ENCODE measurements around the gene CACNA1S. TPM values are rescaled to one million over a fixed set of nuclear protein-coding genes. Genes with fewer than 3 reads are reported as not detected.

CACNA1S gene
- total and polyA plus RNA-seq, 2 of the 4 experiments (the other 2 are of a cell fraction), result not detected

DNA sequence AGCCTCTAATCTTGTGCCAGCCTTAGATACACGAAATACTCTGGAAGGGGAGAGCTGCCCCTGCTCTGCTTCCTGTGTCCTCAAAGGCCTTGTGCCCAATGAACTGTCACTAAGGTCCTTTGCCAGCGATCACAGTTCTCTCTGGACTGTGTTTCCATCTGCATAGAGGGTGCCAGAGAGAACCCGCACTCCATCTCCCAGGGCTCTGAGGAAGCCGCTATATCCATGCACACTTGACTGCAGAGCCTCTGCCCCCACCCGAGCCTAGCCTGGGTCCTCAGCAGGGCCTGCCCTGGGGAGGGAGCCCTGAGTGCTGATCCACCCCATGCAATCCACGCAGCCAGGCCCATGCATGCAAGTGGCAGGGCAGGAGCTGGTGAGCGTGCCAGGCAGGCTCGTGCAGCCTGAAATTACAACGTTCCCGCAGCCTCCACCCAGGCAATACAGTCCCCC is 58.1 kb downstream of the CACNA1S start:
- no peak overlapping the region for H3K27ac ChIP-seq (ENCODE audit: insufficient read depth, low read length)
- no peak overlapping the region for H4K91ac ChIP-seq (ENCODE audit: insufficient read depth, low read depth, low read length)
- H4K20me1 ChIP-seq (ENCODE audit: insufficient read depth, low read length), result no peaks in the 10 kb centered on the region
- H2AK9ac ChIP-seq (replicated peaks; ENCODE audit: low read depth, low read length, poor library complexity), result no peak overlapping the region
- H3K4me3 ChIP-seq (ENCODE audit: insufficient read depth, low read depth, low read length), result no peak overlapping the region
- no peaks in the 10 kb centered on the region for H3K9me3 ChIP-seq (ENCODE audit: control insufficient read depth, insufficient read depth, low read length)
- ATAC-seq (ENCODE audit: low read depth) (no peak), DNase-seq (no peak)
- H2AK5ac ChIP-seq (ENCODE audit: low read depth, low read length), result no peak overlapping the region
- H3K9me1 ChIP-seq (ENCODE audit: insufficient read depth, low read length), result no peaks in the 10 kb centered on the region
- H3K4me1 ChIP-seq (ENCODE audit: control insufficient read depth, insufficient read depth, low read length), result no peaks in the 10 kb centered on the region
- H2BK15ac ChIP-seq (ENCODE audit: low read depth, low read length), result no peak overlapping the region
- peak overlapping the region; percentile 14 for H2AFZ ChIP-seq (replicated peaks; ENCODE audit: low read length, poor library complexity)
- H3K4ac ChIP-seq (ENCODE audit: low read depth, low read length), result no peak overlapping the region
- ChIA-PET CTCF (no interaction called here), POLR2A (ENCODE audit: unreplicated experiment) (no interaction called here)
- in situ Hi-C loops (cut with MboI; ENCODE audit: low sequenced_read_pairs), result no loop called here
- H3K4me2 ChIP-seq (ENCODE audit: low read depth, low read length), result no peak overlapping the region
- peaks cover 85% of the 10 kb centered on the region for H3K27me3 ChIP-seq (ENCODE audit: control insufficient read depth, insufficient read depth, low read length)
- no TSS peak for BruUV-seq (replicated peaks)
- no peak overlapping the region for H2BK5ac ChIP-seq (ENCODE audit: low read depth, low read length, poor library complexity, severe bottlenecking)
- H3K36me3 ChIP-seq (ENCODE audit: control insufficient read depth, insufficient read depth, low read length), result no peaks in the 10 kb centered on the region
- H3K18ac ChIP-seq (ENCODE audit: low read depth, low read length), result no peak overlapping the region
- no peak overlapping the region for H3K9ac ChIP-seq (ENCODE audit: low read depth, low read length)
- WGBS, 2 experiments (ENCODE audit: extremely low coverage in 2 of 2, insufficient read length in 1 of 2), result 36% methylated on average over 4 of the region's 10 CpGs; no CpG with 5 or more reads in 1 of the 2 experiments
- H2BK20ac ChIP-seq (ENCODE audit: low read depth, low read length), result no peak overlapping the region
- dilution Hi-C loops (cut with HindIII; ENCODE audit: low sequenced_read_pairs, unreplicated experiment), result no loop called here
- no peak overlapping the region for H3K14ac ChIP-seq (replicated peaks; ENCODE audit: low read depth, low read length)
- no peak overlapping the region for H3K23ac ChIP-seq (ENCODE audit: low read depth, low read length)
- no peak overlapping the region for H4K8ac ChIP-seq (ENCODE audit: low read depth in 2 of 2, low read length in 2 of 2)
- TF ChIP-seq CEBPB (IDR thresholded peaks at IDR 0.05; ENCODE audit: low read depth, low read length) (no peak), MAFK (IDR thresholded peaks at IDR 0.05; ENCODE audit: low read depth, low read length) (no peak), MAZ (IDR thresholded peaks at IDR 0.05; ENCODE audit: borderline replicate concordance, low read depth, low read length) (no peak), USF2 (IDR thresholded peaks at IDR 0.05; ENCODE audit: low read depth, low read length) (no peak), RFX5 (IDR thresholded peaks at IDR 0.05; ENCODE audit: low read depth, low read length) (no peak), CHD1 (IDR thresholded peaks at IDR 0.05; ENCODE audit: low read depth, low read length) (no peak), POLR2A (IDR thresholded peaks at IDR 0.05; ENCODE audit: low read depth, low read length) (no peak), ELK1 (IDR thresholded peaks at IDR 0.05; ENCODE audit: borderline replicate concordance, low read depth, low read length) (no peak), MXI1 (IDR thresholded peaks at IDR 0.05; ENCODE audit: borderline replicate concordance, low read depth, low read length) (no peak), NFE2L2 (IDR thresholded peaks at IDR 0.05; ENCODE audit: low read depth, low read length) (no peak), RCOR1 (IDR thresholded peaks at IDR 0.05; ENCODE audit: insufficient replicate concordance, low read length) (no peak), BHLHE40 (IDR thresholded peaks at IDR 0.05; ENCODE audit: low read depth, low read length) (no peak), CTCF (conservative IDR thresholded peaks at IDR 0.05; ENCODE audit: low read depth, low read length) (no peak), SMC3 (IDR thresholded peaks at IDR 0.05; ENCODE audit: low read depth, low read length) (no peak)
- no peak overlapping the region for H3K56ac ChIP-seq (ENCODE audit: extremely low read depth, insufficient read depth, low read length)
- no peak overlapping the region for H4K5ac ChIP-seq (ENCODE audit: low read depth, low read length)
- no peak overlapping the region for H2BK120ac ChIP-seq (ENCODE audit: low read depth, low read length)
- no peaks in the 10 kb centered on the region for H3K79me1 ChIP-seq (ENCODE audit: low read depth in 1 of 2, low read length in 2 of 2)
- intact Hi-C loops (cut with micrococcal nuclease), result no loop called here

Data from IMR-90 (cell line).